ENCODE data around the gene BAZ2B.

Gene BAZ2B

DNA sequence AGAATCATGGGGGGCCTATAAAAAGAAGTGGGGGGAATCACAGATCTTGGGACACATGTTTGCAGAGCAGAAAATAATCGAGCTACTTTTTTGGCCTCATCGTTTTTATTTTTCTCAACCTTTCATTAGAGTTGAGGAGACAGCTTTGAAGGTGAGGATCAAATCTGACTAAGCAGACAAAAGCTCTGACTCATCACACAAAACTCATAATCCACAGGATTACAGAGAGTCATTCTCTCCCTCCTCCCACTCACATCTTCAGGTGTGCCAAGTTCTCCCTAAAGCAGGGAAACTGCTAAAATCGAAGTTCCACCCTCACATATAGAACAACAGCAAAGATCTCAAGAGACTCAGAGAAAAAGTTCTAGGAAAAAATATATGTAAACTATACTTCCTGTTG, 15.6 kb downstream of the BAZ2B start:
- peak; percentile 38 for DNase-seq (ENCODE audit: low read depth)
- no peak overlapping the region for H3K4me3 ChIP-seq (ENCODE audit: low read length)
- TF ChIP-seq, protein P1, sequence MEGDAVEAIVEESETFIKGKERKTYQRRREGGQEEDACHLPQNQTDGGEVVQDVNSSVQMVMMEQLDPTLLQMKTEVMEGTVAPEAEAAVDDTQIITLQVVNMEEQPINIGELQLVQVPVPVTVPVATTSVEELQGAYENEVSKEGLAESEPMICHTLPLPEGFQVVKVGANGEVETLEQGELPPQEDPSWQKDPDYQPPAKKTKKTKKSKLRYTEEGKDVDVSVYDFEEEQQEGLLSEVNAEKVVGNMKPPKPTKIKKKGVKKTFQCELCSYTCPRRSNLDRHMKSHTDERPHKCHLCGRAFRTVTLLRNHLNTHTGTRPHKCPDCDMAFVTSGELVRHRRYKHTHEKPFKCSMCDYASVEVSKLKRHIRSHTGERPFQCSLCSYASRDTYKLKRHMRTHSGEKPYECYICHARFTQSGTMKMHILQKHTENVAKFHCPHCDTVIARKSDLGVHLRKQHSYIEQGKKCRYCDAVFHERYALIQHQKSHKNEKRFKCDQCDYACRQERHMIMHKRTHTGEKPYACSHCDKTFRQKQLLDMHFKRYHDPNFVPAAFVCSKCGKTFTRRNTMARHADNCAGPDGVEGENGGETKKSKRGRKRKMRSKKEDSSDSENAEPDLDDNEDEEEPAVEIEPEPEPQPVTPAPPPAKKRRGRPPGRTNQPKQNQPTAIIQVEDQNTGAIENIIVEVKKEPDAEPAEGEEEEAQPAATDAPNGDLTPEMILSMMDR (conservative IDR thresholded peaks at IDR 0.05; ENCODE audit: low read length) = no peak

GRCh38 chr2:159595410-159596046, 20.8 kb downstream of the BAZ2B start:
- DNase-seq (ENCODE audit: low read depth) = no peak
- TF ChIP-seq, protein P1 (conservative IDR thresholded peaks at IDR 0.05; ENCODE audit: low read length) = no peak
- no peak overlapping the region for H3K4me3 ChIP-seq (ENCODE audit: low read length)

GRCh38 chr2:159592441-159592840, 23.9 kb downstream of the BAZ2B start:
- no peak for DNase-seq (ENCODE audit: low read depth)
- H3K4me3 ChIP-seq (ENCODE audit: low read length) = no peak overlapping the region
- TF ChIP-seq, protein P1 (conservative IDR thresholded peaks at IDR 0.05; ENCODE audit: low read length) = no peak

DNA sequence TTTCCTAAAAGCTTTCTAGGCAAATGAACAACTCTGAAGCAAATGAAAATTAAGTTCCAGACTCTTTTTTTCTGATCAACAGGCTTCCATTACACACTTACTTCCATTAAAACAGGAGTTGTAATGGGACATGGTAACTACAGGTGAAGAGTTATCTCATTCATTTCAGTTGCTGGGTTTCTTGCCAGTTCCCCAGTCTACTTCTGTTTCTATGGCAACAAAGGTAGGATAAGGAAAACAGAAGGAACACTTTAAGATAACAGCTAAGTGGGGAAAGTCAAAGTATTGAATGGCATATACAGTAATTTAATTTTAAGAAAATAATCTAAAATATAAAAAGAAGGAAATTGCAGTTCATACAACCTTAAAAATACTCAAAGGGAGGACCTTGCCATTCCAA, 25.1 kb downstream of the BAZ2B start:
- DNase-seq (ENCODE audit: low read depth) = no peak
- H3K4me3 ChIP-seq (ENCODE audit: low read length) = no peak overlapping the region
- TF ChIP-seq, protein P1 (conservative IDR thresholded peaks at IDR 0.05; ENCODE audit: low read length) = no peak

DNA sequence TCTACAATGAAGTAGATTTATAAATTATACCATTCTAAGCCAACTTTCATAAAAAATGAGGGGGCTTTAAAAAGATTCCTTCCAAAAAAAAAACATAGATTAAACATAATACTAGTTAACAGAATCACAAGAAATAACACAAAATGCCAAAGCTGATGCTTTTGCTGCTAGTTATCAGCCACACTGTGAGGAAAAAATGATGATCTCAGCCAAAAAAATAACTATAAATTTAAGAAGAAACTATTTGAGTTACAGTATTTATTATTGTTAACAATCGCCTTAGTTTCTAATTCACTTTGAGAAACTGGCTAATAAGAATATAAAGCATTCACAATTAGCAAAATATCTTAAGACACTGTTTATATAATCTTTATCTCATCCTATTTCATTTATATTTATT, 27.1 kb downstream of the BAZ2B start:
- DNase-seq (ENCODE audit: low read depth) = no peak
- no peak overlapping the region for H3K4me3 ChIP-seq (ENCODE audit: low read length)
- TF ChIP-seq, protein P1 (conservative IDR thresholded peaks at IDR 0.05; ENCODE audit: low read length) = no peak

DNA sequence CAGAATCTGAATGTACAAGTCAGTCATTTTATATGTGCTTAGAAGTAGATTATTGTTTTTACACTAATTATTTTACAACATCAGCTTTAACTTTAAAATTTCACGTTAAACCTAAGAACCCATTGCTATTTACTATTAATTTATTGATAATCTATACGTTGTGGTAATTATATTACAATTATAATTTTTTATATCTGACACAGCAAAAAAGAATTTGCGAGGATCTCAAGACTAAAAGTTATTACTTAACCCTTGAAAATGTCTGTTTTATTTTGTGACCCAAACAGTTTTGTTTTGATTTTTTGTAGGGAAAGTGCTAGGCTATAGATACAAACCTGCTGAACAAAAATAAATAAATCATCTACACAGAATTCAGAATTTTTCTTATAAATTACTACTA, 30.3 kb downstream of the BAZ2B start:
- H3K4me3 ChIP-seq (ENCODE audit: low read length) = no peak overlapping the region
- no peak for DNase-seq (ENCODE audit: low read depth)
- TF ChIP-seq, protein P1 (conservative IDR thresholded peaks at IDR 0.05; ENCODE audit: low read length) = no peak

DNA sequence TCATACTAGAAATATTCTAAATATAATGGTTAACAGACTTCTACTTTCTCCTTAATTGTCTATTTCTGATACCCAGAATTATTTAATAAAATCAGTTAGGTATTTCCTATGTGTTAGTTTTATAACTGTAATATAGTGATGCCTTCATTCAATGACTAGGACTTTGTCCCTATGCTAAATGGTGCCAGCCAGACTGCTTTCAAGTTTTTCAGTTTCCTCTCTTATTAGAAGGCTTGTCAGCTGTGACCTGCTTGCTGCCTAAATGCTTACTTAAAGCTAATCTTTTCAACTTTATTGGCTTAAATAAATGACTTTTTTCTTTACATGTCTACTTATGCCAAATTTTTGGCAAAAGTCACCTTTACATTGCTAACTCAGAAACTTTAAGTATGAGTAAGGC, 30.7 kb downstream of the BAZ2B start:
- TF ChIP-seq, protein P1 (conservative IDR thresholded peaks at IDR 0.05; ENCODE audit: low read length) = no peak
- DNase-seq (ENCODE audit: low read depth) = no peak
- no peak overlapping the region for H3K4me3 ChIP-seq (ENCODE audit: low read length)
